B cell (primary cell): Measurements from ENCODE around the gene UFSP1. TPM values are rescaled to one million over a fixed set of nuclear protein-coding genes. Genes with fewer than 3 reads are reported as not detected.

Experiments
- ATAC-seq: fragments of 200-7000 bp; cut with Tn5 transposase; one replicate; pipeline ENCODE4 v1.10.0; 2021; ENCODE audit warnings: low read depth, mild to moderate bottlenecking, moderate number of reproducible peaks, moderate library complexity
- CTCF ChIA-PET: fragments of 350-600 bp; sonication (Branson Sonifier 250); formaldehyde crosslinking; loops from one replicate; lab custom pipeline; 2021; ENCODE audit warnings: antibody characterized with exemption, inconsistent platforms; lab: Charles Lee
- POLR2A ChIA-PET: fragments of 350-600 bp; sonication (Branson Sonifier 250); formaldehyde crosslinking; loops from one replicate; lab custom pipeline; 2021; ENCODE audit warnings: antibody characterized with exemption; lab: Charles Lee
- DNase-seq: peaks from one replicate; pipeline ENCODE4 v3.0.0; 2013
- H2AFZ ChIP-seq: 2 replicates; pipeline ENCODE4 v1.6.1; 2012; ENCODE audit warnings: mild to moderate bottlenecking, low read depth, low read length; ENCODE audit not compliant: insufficient read depth, poor library complexity, severe bottlenecking
- H3K27ac ChIP-seq, 2 donors: 1 replicate in 1 of 2; 2 replicates in 1 of 2; pipeline ENCODE4 v1.5.1; 2012 to 2013; ENCODE audit warnings: low read length in 2 of 2, mild to moderate bottlenecking in 2 of 2, moderate library complexity in 1 of 2
- H3K27me3 ChIP-seq, 4 experiments: fragments of 200-600 bp in 1 of 4; sonication (generic) in 1 of 4; replicated peaks in 1 of 4; 1 replicate in 2 of 4; 2 replicates in 2 of 4; pipeline versions ENCODE4 v1.6.1 to v1.7.0; 2013 to 2016; ENCODE audit warnings: low read length in 3 of 4, mild to moderate bottlenecking in 2 of 4, mixed read lengths in 1 of 4, moderate library complexity in 1 of 4; ENCODE audit not compliant: insufficient read depth in 4 of 4, control insufficient read depth in 3 of 4; ENCODE audit errors: control extremely low read depth in 1 of 4
- H3K36me3 ChIP-seq, 2 experiments: replicated peaks in 1 of 2; 1 replicate in 1 of 2; 2 replicates in 1 of 2; pipeline versions ENCODE4 v1.6.1 to v1.7.1; 2013; ENCODE audit warnings: low read length in 1 of 2; ENCODE audit not compliant: insufficient read depth in 2 of 2, control insufficient read depth in 1 of 2; ENCODE audit errors: control extremely low read depth in 1 of 2, extremely low read depth in 1 of 2
- H3K4me1 ChIP-seq, 2 donors: fragments of 200-600 bp in 1 of 2; sonication (generic) in 1 of 2; 1 replicate in 1 of 2; 2 replicates in 1 of 2; pipeline versions ENCODE4 v1.5.1 to v1.6.1; 2013 to 2017; ENCODE audit warnings: low read length in 2 of 2; ENCODE audit not compliant: control insufficient read depth in 2 of 2, insufficient read depth in 2 of 2
- H3K4me2 ChIP-seq: replicated peaks from 2 replicates; pipeline ENCODE3; 2012; ENCODE audit warnings: mild to moderate bottlenecking, low read depth, low read length; ENCODE audit not compliant: poor library complexity, severe bottlenecking
- H3K4me3 ChIP-seq, 5 experiments: fragments of 200-600 bp in 1 of 5; sonication (generic) in 1 of 5; 1 replicate in 3 of 5; 2 replicates in 2 of 5; pipeline versions ENCODE4 v1.5.1 to v1.7.0; 2011 to 2016; ENCODE audit warnings: low read length in 4 of 5, mild to moderate bottlenecking in 4 of 5, low read depth in 2 of 5, control low read depth in 1 of 5, moderate library complexity in 1 of 5; ENCODE audit not compliant: insufficient read depth in 1 of 5; ENCODE audit errors: control extremely low read depth in 1 of 5, extremely low read depth in 1 of 5
- H3K79me2 ChIP-seq: fragments of 200-600 bp; sonication (generic); one replicate; pipeline ENCODE4 v1.6.0; 2016; ENCODE audit warnings: low read length; ENCODE audit not compliant: control insufficient read depth, insufficient read depth
- H3K9ac ChIP-seq: fragments of 200-600 bp; sonication (generic); 2 replicates; pipeline ENCODE4 v1.6.1; 2017; ENCODE audit warnings: mild to moderate bottlenecking, low read length, moderate library complexity
- H3K9me3 ChIP-seq, 3 donors: one replicate each; pipeline versions ENCODE4 v1.6.1 to v1.7.1; 2013; ENCODE audit warnings: low read length in 2 of 3; ENCODE audit not compliant: control insufficient read depth in 2 of 3, insufficient read depth in 1 of 3; ENCODE audit errors: control extremely low read depth in 1 of 3
- H4K20me1 ChIP-seq: 2 replicates; pipeline ENCODE4 v1.6.0; 2012; ENCODE audit warnings: mild to moderate bottlenecking, low read length; ENCODE audit not compliant: insufficient read depth, control insufficient read depth, poor library complexity, severe bottlenecking
- H3K27ac Mint-ChIP-seq: one replicate; pipeline ENCODE4 v1.8.0; 2021; ENCODE audit warnings: mixed read lengths
- H3K27me3 Mint-ChIP-seq: one replicate; pipeline ENCODE4 v1.8.0; 2021; ENCODE audit warnings: mixed read lengths
- H3K4me1 Mint-ChIP-seq: one replicate; pipeline ENCODE4 v1.8.0; 2021; ENCODE audit warnings: mixed read lengths
- H3K4me3 Mint-ChIP-seq: one replicate; pipeline ENCODE4 v1.8.0; 2021; ENCODE audit warnings: mixed read lengths
- H3K9me3 Mint-ChIP-seq: one replicate; pipeline ENCODE4 v1.8.0; 2022; ENCODE audit warnings: mixed read lengths; ENCODE audit not compliant: insufficient read depth
- EZH2 ChIP-seq: IDR thresholded peaks from 2 replicates; pipeline ENCODE4 v1.6.1; 2012; ENCODE audit warnings: borderline replicate concordance, low read depth, mild to moderate bottlenecking, moderate library complexity, low read length; ENCODE audit not compliant: insufficient read depth, poor library complexity, severe bottlenecking
- WGBS: methylation state at CpG from one replicate; pipeline ENCODE4 v1.1.5; 2013; ENCODE audit warnings: missing lambda C conversion rate; ENCODE audit not compliant: insufficient coverage; 5-methylcytosine and 5-hydroxymethylcytosine counted together
- intact Hi-C: fragments of 100-400 bp; cut with micrococcal nuclease; formaldehyde crosslinking; loops from one replicate; pipeline ENCODE4 v1.10.0; 2022
- polyA plus RNA-seq: library from polyadenylated mRNA; depleted of rRNA; stranded (reverse); fragments of >200 nt; gene quantifications from 2 replicates; pipeline ENCODE4 v1.2.3, GENCODE V29; 2012
- total RNA-seq, 2 donors: library from RNA; stranded (reverse); fragments of 120-200 nt in 1 of 2; gene quantifications; 1 replicate in 1 of 2; 2 replicates in 1 of 2; pipeline versions ENCODE4 v1.2.3 to v1.2.4, GENCODE V29; 2013 to 2022
- TF ChIP-seq, protein P1 (sequence below): fragments of 200-600 bp; IDR thresholded peaks from one replicate; pipeline ENCODE4 v1.8.0; 2022; ENCODE audit warnings: antibody characterized with exemption, mild to moderate bottlenecking

Gene UFSP1
- total and polyA plus RNA-seq, 2 donors (not counting 1 experiment from before 2014, with no cell fraction given), result 3.6 to 4.3 TPM

DNA sequence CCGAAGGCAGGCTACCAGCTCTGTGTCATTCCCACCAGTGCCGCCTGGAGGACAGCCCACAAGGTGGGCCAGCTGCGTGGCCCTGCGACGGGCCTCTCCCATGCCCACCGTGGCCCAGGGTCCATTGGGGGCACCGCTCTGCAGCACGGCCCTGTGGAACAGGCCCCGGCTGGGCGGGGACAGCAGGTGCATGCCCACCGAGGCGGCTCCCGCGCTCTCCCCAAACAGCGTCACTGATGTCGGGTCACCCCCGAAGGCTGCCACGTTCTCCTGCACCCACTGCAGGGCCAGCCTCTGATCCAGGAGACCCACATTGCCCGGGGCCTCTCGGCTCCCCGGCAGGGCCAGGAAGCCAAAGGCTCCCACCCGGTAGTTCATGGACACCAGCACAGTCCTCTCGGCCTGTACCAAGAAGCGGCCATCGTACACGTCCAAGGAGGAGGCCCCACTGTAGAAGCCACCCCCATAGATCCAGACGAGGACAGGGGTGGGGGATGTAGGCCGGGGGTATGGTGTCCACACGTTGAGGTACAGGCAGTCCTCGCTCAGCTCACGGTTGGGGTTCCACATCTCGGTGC lies 3.9 kb upstream of the UFSP1 start:
- ChIA-PET CTCF (interaction anchor here (1.0 to 2.9 kb wide), 4 partner anchors 18 to 184 kb away, joined by 4 to 32 read pairs (median 6); partner anchors contain the start of gene SRRT), POLR2A (no interaction called here)
- no peak overlapping the region for H3K9ac ChIP-seq
- H3K4me3 Mint-ChIP-seq, result no peak overlapping the region
- peaks cover 0 to 12% (median 0%) of the 10 kb centered on the region in 3 donors for H3K9me3 ChIP-seq
- peaks cover 36% of the 10 kb centered on the region for H3K27me3 Mint-ChIP-seq
- no peaks in the 10 kb centered on the region for H3K9me3 Mint-ChIP-seq
- no peak overlapping the region for H3K27ac Mint-ChIP-seq
- H3K27me3 ChIP-seq, result peaks cover 0 to 73% (median 26%) of the 10 kb centered on the region in 4 experiments
- DNase-seq, result peak; percentile 36
- H3K4me1 Mint-ChIP-seq, result peaks cover 28% of the 10 kb centered on the region
- H4K20me1 ChIP-seq, result peaks cover 8% of the 10 kb centered on the region
- H2AFZ ChIP-seq, result no peak overlapping the region
- WGBS, result 93% methylated on average over 30 of the region's 32 CpGs
- no peak for ATAC-seq
- H3K4me3 ChIP-seq, result no peak overlapping the region
- H3K4me2 ChIP-seq, result no peak overlapping the region
- intact Hi-C loops, result loop anchor here (10.0 kb wide), 1 partner anchor 251 kb away; no protein-coding TSS in a partner anchor
- TF ChIP-seq EZH2, result no peak
- TF ChIP-seq, protein P1, sequence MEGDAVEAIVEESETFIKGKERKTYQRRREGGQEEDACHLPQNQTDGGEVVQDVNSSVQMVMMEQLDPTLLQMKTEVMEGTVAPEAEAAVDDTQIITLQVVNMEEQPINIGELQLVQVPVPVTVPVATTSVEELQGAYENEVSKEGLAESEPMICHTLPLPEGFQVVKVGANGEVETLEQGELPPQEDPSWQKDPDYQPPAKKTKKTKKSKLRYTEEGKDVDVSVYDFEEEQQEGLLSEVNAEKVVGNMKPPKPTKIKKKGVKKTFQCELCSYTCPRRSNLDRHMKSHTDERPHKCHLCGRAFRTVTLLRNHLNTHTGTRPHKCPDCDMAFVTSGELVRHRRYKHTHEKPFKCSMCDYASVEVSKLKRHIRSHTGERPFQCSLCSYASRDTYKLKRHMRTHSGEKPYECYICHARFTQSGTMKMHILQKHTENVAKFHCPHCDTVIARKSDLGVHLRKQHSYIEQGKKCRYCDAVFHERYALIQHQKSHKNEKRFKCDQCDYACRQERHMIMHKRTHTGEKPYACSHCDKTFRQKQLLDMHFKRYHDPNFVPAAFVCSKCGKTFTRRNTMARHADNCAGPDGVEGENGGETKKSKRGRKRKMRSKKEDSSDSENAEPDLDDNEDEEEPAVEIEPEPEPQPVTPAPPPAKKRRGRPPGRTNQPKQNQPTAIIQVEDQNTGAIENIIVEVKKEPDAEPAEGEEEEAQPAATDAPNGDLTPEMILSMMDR, result no peak
- peaks cover 9% of the 10 kb centered on the region for H3K79me2 ChIP-seq
- H3K4me1 ChIP-seq, result peaks cover 40 to 44% of the 10 kb centered on the region in 2 donors
- no peaks in the 10 kb centered on the region for H3K36me3 ChIP-seq
- H3K27ac ChIP-seq, result no peak overlapping the region
